ENCODE measurements around the gene DDIT4. TPM values are rescaled to one million over a fixed set of nuclear protein-coding genes. Genes with fewer than 3 reads are reported as not detected.

Gene DDIT4
- total and polyA plus RNA-seq, 9 of the 15 experiments (the other 6 are each of a cell fraction or from before 2014, with no cell fraction given), result 8.2 to 675 (median 159) TPM

DNA sequence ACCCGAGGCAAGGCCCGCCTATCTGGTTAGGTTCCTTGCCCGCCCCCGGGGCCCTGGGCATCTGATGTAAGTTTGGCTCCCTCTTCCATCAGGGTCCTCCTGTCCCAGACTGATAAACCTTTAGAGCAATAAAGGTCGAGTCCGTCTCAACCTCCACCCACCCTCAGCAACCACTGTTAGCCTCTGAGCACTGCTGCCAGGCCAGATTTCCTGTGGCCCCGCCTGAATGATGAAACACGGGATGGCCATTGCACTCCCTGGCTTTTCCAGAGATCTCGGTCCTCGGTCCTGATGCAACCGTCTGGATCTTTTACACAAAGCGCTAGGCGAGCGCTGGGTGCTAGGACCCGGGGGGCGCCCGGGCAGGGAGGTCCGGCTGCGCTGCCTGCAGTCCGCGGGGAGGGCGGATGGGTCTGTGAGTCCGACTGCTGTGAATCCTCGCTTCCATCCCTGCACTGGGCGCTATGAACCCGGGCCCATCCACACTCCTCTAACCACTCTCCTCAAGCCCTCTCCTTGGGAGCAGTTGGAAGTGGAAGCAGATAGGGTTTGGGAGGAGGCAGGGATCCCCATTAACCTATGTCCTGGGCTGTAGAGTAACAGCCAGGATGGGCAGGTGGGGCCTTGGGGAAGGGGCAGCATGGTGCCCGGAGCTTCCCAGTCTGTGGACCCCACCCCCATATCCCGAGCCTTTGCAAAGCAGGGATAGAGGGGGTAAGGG, 875 bp upstream of the DDIT4 start (continued):
- TF ChIP-seq ZBTB9 (CRISPR knock-in tag; IDR thresholded peaks at IDR 0.05), result peak; percentile 67; the same call in 1 of the 2 replicates
- no peak for TF ChIP-seq CAMTA2 (CRISPR knock-in tag; conservative IDR thresholded peaks at IDR 0.05)
- no peak for TF ChIP-seq U2AF1 (optimal IDR thresholded peaks at IDR 0.05; ENCODE audit: low read depth, low read length)
- no peak for TF ChIP-seq NFXL1 (CRISPR knock-in tag; IDR thresholded peaks at IDR 0.05)
- TF ChIP-seq SIN3B (IDR thresholded peaks at IDR 0.05; ENCODE audit: low read depth), result no peak
- TF ChIP-seq SP2 (IDR thresholded peaks at IDR 0.05; ENCODE audit: extremely low read depth, low read depth, low read length, poor library complexity, severe bottlenecking), result no peak
- TF ChIP-seq FOXP1 (CRISPR knock-in tag; IDR thresholded peaks at IDR 0.05), result peak; percentile 93
- no peak for TF ChIP-seq ZNF174 (CRISPR knock-in tag; IDR thresholded peaks at IDR 0.05)
- TF ChIP-seq, protein P1, sequence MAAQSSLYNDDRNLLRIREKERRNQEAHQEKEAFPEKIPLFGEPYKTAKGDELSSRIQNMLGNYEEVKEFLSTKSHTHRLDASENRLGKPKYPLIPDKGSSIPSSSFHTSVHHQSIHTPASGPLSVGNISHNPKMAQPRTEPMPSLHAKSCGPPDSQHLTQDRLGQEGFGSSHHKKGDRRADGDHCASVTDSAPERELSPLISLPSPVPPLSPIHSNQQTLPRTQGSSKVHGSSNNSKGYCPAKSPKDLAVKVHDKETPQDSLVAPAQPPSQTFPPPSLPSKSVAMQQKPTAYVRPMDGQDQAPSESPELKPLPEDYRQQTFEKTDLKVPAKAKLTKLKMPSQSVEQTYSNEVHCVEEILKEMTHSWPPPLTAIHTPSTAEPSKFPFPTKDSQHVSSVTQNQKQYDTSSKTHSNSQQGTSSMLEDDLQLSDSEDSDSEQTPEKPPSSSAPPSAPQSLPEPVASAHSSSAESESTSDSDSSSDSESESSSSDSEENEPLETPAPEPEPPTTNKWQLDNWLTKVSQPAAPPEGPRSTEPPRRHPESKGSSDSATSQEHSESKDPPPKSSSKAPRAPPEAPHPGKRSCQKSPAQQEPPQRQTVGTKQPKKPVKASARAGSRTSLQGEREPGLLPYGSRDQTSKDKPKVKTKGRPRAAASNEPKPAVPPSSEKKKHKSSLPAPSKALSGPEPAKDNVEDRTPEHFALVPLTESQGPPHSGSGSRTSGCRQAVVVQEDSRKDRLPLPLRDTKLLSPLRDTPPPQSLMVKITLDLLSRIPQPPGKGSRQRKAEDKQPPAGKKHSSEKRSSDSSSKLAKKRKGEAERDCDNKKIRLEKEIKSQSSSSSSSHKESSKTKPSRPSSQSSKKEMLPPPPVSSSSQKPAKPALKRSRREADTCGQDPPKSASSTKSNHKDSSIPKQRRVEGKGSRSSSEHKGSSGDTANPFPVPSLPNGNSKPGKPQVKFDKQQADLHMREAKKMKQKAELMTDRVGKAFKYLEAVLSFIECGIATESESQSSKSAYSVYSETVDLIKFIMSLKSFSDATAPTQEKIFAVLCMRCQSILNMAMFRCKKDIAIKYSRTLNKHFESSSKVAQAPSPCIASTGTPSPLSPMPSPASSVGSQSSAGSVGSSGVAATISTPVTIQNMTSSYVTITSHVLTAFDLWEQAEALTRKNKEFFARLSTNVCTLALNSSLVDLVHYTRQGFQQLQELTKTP (IDR thresholded peaks at IDR 0.05; ENCODE audit: low read depth in 1 of 2, partially characterized antibody in 2 of 2), result peak; percentile 45 to 97
- peak; percentile 95 for TF ChIP-seq CXXC5 (CRISPR knock-in tag; IDR thresholded peaks at IDR 0.05)
- TF ChIP-seq RNF219 (CRISPR knock-in tag; IDR thresholded peaks at IDR 0.05), result peak; percentile 79; the same call in 1 of the 2 replicates
- TF ChIP-seq ZNF699 (CRISPR knock-in tag; IDR thresholded peaks at IDR 0.05; ENCODE audit: insufficient replicate concordance), result no peak
- peak; percentile 61 for TF ChIP-seq PCBP1 (IDR thresholded peaks at IDR 0.05; ENCODE audit: low read depth, low read length, poor library complexity, severe bottlenecking)
- peak; percentile 32 for TF ChIP-seq MAFK (IDR thresholded peaks at IDR 0.05; ENCODE audit: low read length)
- TF ChIP-seq, protein P2, sequence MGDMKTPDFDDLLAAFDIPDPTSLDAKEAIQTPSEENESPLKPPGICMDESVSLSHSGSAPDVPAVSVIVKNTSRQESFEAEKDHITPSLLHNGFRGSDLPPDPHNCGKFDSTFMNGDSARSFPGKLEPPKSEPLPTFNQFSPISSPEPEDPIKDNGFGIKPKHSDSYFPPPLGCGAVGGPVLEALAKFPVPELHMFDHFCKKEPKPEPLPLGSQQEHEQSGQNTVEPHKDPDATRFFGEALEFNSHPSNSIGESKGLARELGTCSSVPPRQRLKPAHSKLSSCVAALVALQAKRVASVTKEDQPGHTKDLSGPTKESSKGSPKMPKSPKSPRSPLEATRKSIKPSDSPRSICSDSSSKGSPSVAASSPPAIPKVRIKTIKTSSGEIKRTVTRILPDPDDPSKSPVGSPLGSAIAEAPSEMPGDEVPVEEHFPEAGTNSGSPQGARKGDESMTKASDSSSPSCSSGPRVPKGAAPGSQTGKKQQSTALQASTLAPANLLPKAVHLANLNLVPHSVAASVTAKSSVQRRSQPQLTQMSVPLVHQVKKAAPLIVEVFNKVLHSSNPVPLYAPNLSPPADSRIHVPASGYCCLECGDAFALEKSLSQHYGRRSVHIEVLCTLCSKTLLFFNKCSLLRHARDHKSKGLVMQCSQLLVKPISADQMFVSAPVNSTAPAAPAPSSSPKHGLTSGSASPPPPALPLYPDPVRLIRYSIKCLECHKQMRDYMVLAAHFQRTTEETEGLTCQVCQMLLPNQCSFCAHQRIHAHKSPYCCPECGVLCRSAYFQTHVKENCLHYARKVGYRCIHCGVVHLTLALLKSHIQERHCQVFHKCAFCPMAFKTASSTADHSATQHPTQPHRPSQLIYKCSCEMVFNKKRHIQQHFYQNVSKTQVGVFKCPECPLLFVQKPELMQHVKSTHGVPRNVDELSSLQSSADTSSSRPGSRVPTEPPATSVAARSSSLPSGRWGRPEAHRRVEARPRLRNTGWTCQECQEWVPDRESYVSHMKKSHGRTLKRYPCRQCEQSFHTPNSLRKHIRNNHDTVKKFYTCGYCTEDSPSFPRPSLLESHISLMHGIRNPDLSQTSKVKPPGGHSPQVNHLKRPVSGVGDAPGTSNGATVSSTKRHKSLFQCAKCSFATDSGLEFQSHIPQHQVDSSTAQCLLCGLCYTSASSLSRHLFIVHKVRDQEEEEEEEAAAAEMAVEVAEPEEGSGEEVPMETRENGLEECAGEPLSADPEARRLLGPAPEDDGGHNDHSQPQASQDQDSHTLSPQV (IDR thresholded peaks at IDR 0.05), result no peak
